Measurements from ENCODE around the gene MAFG.

Gene MAFG

GRCh38 chr17:81928544-81929252, 1.2 kb upstream of the MAFG start:
- TF ChIP-seq MAX (IDR thresholded peaks at IDR 0.05) (0 out of 2 replicates have a peak, but pooled peaks have one; percentile 17), NFIC (IDR thresholded peaks at IDR 0.05) (no peak)

GRCh38 chr17:81927152-81927652, 333 bp downstream of the MAFG start:
- TF ChIP-seq RAD21 (IDR thresholded peaks at IDR 0.05; ENCODE audit: low read depth) (no peak), EP300 (IDR thresholded peaks at IDR 0.05; ENCODE audit: borderline replicate concordance) (no peak), ZBTB7A (IDR thresholded peaks at IDR 0.05; ENCODE audit: low read depth) (no peak), MAX (IDR thresholded peaks at IDR 0.05) (no peak), USF1 (IDR thresholded peaks at IDR 0.05) (no peak), NFIC (IDR thresholded peaks at IDR 0.05) (no peak), CEBPB (IDR thresholded peaks at IDR 0.05) (no peak), YY1 (IDR thresholded peaks at IDR 0.05; ENCODE audit: low read depth) (no peak), TCF12 (IDR thresholded peaks at IDR 0.05; ENCODE audit: low read depth) (no peak), TEAD4 (IDR thresholded peaks at IDR 0.05) (no peak)

GRCh38 chr17:81926451-81927151, 934 bp downstream of the MAFG start:
- no peak for TF ChIP-seq CEBPB (IDR thresholded peaks at IDR 0.05)
- TF ChIP-seq EP300 (IDR thresholded peaks at IDR 0.05; ENCODE audit: borderline replicate concordance) = peak; percentile 36
- 0 out of 2 replicates have a peak, but pooled peaks have one; percentile 11 for TF ChIP-seq REST (IDR thresholded peaks at IDR 0.05; ENCODE audit: low read depth)
- peak; percentile 73 for TF ChIP-seq ZBTB7A (IDR thresholded peaks at IDR 0.05; ENCODE audit: low read depth)
- TF ChIP-seq MAX (IDR thresholded peaks at IDR 0.05) = peak; percentile 37
- TF ChIP-seq NFIC (IDR thresholded peaks at IDR 0.05) = no peak
- TF ChIP-seq TCF12 (IDR thresholded peaks at IDR 0.05; ENCODE audit: low read depth) = peak; percentile 55
- TF ChIP-seq FOXM1 (IDR thresholded peaks at IDR 0.05; ENCODE audit: borderline replicate concordance, low read depth) = no peak
- peak; percentile 40; the same call in 1 of the 2 replicates for TF ChIP-seq TAF1 (IDR thresholded peaks at IDR 0.05; ENCODE audit: low read depth)

- TF ChIP-seq USF1 (IDR thresholded peaks at IDR 0.05) = no peak
- no peak for TF ChIP-seq RAD21 (IDR thresholded peaks at IDR 0.05; ENCODE audit: low read depth)
- TF ChIP-seq TAF1 (IDR thresholded peaks at IDR 0.05; ENCODE audit: low read depth) = no peak
- no peak; the same call in 1 of the 2 replicates for TF ChIP-seq EP300 (IDR thresholded peaks at IDR 0.05; ENCODE audit: borderline replicate concordance)
- no peak for TF ChIP-seq CEBPB (IDR thresholded peaks at IDR 0.05)
- no peak for TF ChIP-seq ZBTB7A (IDR thresholded peaks at IDR 0.05; ENCODE audit: low read depth)
- no peak for TF ChIP-seq EGR1 (IDR thresholded peaks at IDR 0.05)
- no peak for TF ChIP-seq TCF12 (IDR thresholded peaks at IDR 0.05; ENCODE audit: low read depth)
- no peak for TF ChIP-seq CREB1 (IDR thresholded peaks at IDR 0.05; ENCODE audit: low read depth)
- no peak for TF ChIP-seq NFIC (IDR thresholded peaks at IDR 0.05)
- no peak for TF ChIP-seq REST (IDR thresholded peaks at IDR 0.05; ENCODE audit: low read depth)
- no peak for TF ChIP-seq MAX (IDR thresholded peaks at IDR 0.05)
- no peak for TF ChIP-seq TEAD4 (IDR thresholded peaks at IDR 0.05)
- no peak for TF ChIP-seq YY1 (IDR thresholded peaks at IDR 0.05; ENCODE audit: low read depth)
These were observed 1.6 kb downstream of the MAFG start for GRCh38 chr17:81925860-81926450.

All from Ishikawa (cell line).